Neuronal stem cell (in vitro differentiated cells): ENCODE measurements around the gene PAXX.

Experiments
- DNase-seq: peaks from one replicate; pipeline ENCODE4 v3.0.0-alpha.2; 2013; ENCODE audit warnings: low spot score
- H2AFZ ChIP-seq: one replicate; pipeline ENCODE4 v1.6.1; 2013; ENCODE audit warnings: mild to moderate bottlenecking, low read length, inconsistent platforms
- H2AK5ac ChIP-seq: 2 replicates; pipeline ENCODE4 v1.6.1; 2013; ENCODE audit warnings: low read depth, mild to moderate bottlenecking, inconsistent platforms, low read length, moderate library complexity, mixed read lengths
- H2BK120ac ChIP-seq: 2 replicates; pipeline ENCODE4 v1.6.1; 2013; ENCODE audit warnings: low read depth, mild to moderate bottlenecking, inconsistent platforms, low read length, moderate library complexity, mixed read lengths
- H2BK12ac ChIP-seq: one replicate; pipeline ENCODE4 v1.6.1; 2013; ENCODE audit warnings: low read length, inconsistent platforms
- H2BK15ac ChIP-seq: 2 replicates; pipeline ENCODE4 v1.6.1; 2013; ENCODE audit warnings: mild to moderate bottlenecking, low read length, inconsistent platforms, mixed read lengths
- H2BK5ac ChIP-seq: one replicate; pipeline ENCODE4 v1.6.1; 2013; ENCODE audit warnings: inconsistent platforms, mild to moderate bottlenecking, low read length, moderate library complexity
- H3K14ac ChIP-seq: one replicate; pipeline ENCODE4 v1.6.1; 2013; ENCODE audit warnings: low read length, inconsistent platforms
- H3K18ac ChIP-seq: 2 replicates; pipeline ENCODE4 v1.6.1; 2013; ENCODE audit warnings: low read length, inconsistent platforms
- H3K23ac ChIP-seq: 2 replicates; pipeline ENCODE4 v1.6.1; 2013; ENCODE audit warnings: low read depth, mild to moderate bottlenecking, mixed read lengths, low read length, inconsistent platforms; ENCODE audit not compliant: poor library complexity
- H3K27ac ChIP-seq: replicated peaks from 3 replicates; pipeline ENCODE4 v1.5.1; 2013; ENCODE audit warnings: low read length, inconsistent platforms
- H3K27me3 ChIP-seq, 3 experiments: 2 replicates each; pipeline ENCODE4 v1.6.1; 2013; ENCODE audit warnings: low read length in 3 of 3, mild to moderate bottlenecking in 2 of 3, inconsistent platforms in 1 of 3, low read depth in 1 of 3, mixed read lengths in 1 of 3, moderate library complexity in 1 of 3; ENCODE audit not compliant: control insufficient read depth in 3 of 3, insufficient read depth in 3 of 3
- H3K36me3 ChIP-seq, 2 donors: replicated peaks in 1 of 2; 2 replicates each; pipeline ENCODE4 v1.6.1; 2013; ENCODE audit warnings: low read length in 2 of 2; ENCODE audit not compliant: control insufficient read depth in 2 of 2, insufficient read depth in 2 of 2
- H3K4ac ChIP-seq: 2 replicates; pipeline ENCODE4 v1.6.1; 2013; ENCODE audit warnings: inconsistent platforms, mild to moderate bottlenecking, low read length, moderate library complexity
- H3K4me1 ChIP-seq, 2 donors: 1 replicate in 1 of 2; 2 replicates in 1 of 2; pipeline ENCODE4 v1.6.1; 2013; ENCODE audit warnings: low read length in 2 of 2, low read depth in 1 of 2; ENCODE audit not compliant: control insufficient read depth in 2 of 2, insufficient read depth in 1 of 2
- H3K4me2 ChIP-seq: one replicate; pipeline ENCODE4 v1.6.1; 2013; ENCODE audit warnings: mild to moderate bottlenecking, low read length, inconsistent platforms; ENCODE audit not compliant: insufficient read depth, poor library complexity, severe bottlenecking
- H3K4me3 ChIP-seq, 2 donors: 2 replicates each; pipeline ENCODE4 v1.5.1; 2013; ENCODE audit warnings: low read length in 2 of 2, mild to moderate bottlenecking in 2 of 2, inconsistent platforms in 1 of 2, moderate library complexity in 1 of 2
- H3K79me1 ChIP-seq: one replicate; pipeline ENCODE4 v1.6.1; 2013; ENCODE audit warnings: low read depth, mild to moderate bottlenecking, inconsistent platforms, low read length, moderate library complexity
- H3K9ac ChIP-seq: one replicate; pipeline ENCODE4 v1.6.1; 2013; ENCODE audit warnings: mild to moderate bottlenecking, low read depth, low read length, inconsistent platforms; ENCODE audit not compliant: poor library complexity
- H3K9me3 ChIP-seq, 2 donors: replicated peaks in 1 of 2; 2 replicates each; pipeline versions ENCODE3 to v1.6.1; 2013; ENCODE audit warnings: low read length in 2 of 2, mild to moderate bottlenecking in 2 of 2, inconsistent platforms in 1 of 2, low read depth in 1 of 2, mixed read lengths in 1 of 2, moderate library complexity in 1 of 2; ENCODE audit not compliant: control insufficient read depth in 2 of 2, insufficient read depth in 1 of 2
- H4K8ac ChIP-seq: one replicate; pipeline ENCODE4 v1.6.1; 2013; ENCODE audit warnings: low read depth, mild to moderate bottlenecking, inconsistent platforms, low read length, moderate library complexity
- H4K91ac ChIP-seq: one replicate; pipeline ENCODE4 v1.6.1; 2013; ENCODE audit warnings: low read length, low read depth, mild to moderate bottlenecking, inconsistent platforms; ENCODE audit not compliant: poor library complexity
- WGBS, 2 donors: extraction: QIAGEN DNeasy Blood & Tissue Kit; methylation state at CpG; one replicate each; pipeline ENCODE4 v1.1.7; 2013; ENCODE audit warnings: missing lambda C conversion rate in 2 of 2, mixed read lengths in 1 of 2; ENCODE audit not compliant: insufficient read length in 2 of 2, insufficient replicate concordance in 1 of 2; ENCODE audit errors: extremely low coverage in 2 of 2; 5-methylcytosine and 5-hydroxymethylcytosine counted together

The PAXX gene

DNA sequence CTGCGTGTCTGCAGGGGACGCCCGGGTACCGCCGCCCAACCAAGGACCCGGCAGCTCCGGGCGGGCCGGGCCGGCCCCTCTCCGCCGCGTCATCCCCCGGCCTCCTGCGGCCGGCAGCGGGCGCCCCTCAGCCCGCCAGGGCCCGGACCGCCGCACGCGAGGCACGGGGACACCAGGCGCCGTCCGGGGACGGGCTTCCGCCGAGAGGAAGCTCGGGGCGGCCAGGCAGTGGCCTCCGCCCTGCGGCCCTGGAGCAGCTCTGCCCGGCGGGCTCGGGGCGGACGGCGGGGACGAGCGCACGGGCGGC, 48.1 kb upstream of the PAXX start:
- no peak for DNase-seq
- peaks cover 34 to 43% of the 10 kb centered on the region in 2 donors for H3K36me3 ChIP-seq
- peak overlapping the region; percentile 72 for H3K27ac ChIP-seq
- H2AFZ ChIP-seq: peak overlapping the region; percentile 84
- no peak overlapping the region for H3K4ac ChIP-seq
- H2BK12ac ChIP-seq: no peak overlapping the region
- peak overlapping the region; percentile 97 for H3K9ac ChIP-seq
- H3K23ac ChIP-seq: peak overlapping the region; percentile 97
- peaks cover 9% of the 10 kb centered on the region in 2 donors for H3K4me1 ChIP-seq
- peak overlapping the region; percentile 82 for H3K14ac ChIP-seq
- no peak overlapping the region for H2BK15ac ChIP-seq
- peak overlapping the region; percentile 92 to 96 for H3K4me3 ChIP-seq
- peak overlapping the region; percentile 97 for H3K18ac ChIP-seq
- peak overlapping the region; percentile 91 for H3K4me2 ChIP-seq
- H2BK120ac ChIP-seq: no peak overlapping the region
- H4K91ac ChIP-seq: no peak overlapping the region
- peak overlapping the region; percentile 84 for H2AK5ac ChIP-seq
- peaks cover 20% of the 10 kb centered on the region for H3K79me1 ChIP-seq
- H4K8ac ChIP-seq: peak overlapping the region; percentile 17
- H3K27me3 ChIP-seq: no peaks in the 10 kb centered on the region
- peaks cover 0 to 2% of the 10 kb centered on the region in 2 donors for H3K9me3 ChIP-seq
- no CpG with 5 or more reads among the region's 45 CpGs for WGBS, 2 donors
- peak overlapping the region; percentile 87 for H2BK5ac ChIP-seq

DNA sequence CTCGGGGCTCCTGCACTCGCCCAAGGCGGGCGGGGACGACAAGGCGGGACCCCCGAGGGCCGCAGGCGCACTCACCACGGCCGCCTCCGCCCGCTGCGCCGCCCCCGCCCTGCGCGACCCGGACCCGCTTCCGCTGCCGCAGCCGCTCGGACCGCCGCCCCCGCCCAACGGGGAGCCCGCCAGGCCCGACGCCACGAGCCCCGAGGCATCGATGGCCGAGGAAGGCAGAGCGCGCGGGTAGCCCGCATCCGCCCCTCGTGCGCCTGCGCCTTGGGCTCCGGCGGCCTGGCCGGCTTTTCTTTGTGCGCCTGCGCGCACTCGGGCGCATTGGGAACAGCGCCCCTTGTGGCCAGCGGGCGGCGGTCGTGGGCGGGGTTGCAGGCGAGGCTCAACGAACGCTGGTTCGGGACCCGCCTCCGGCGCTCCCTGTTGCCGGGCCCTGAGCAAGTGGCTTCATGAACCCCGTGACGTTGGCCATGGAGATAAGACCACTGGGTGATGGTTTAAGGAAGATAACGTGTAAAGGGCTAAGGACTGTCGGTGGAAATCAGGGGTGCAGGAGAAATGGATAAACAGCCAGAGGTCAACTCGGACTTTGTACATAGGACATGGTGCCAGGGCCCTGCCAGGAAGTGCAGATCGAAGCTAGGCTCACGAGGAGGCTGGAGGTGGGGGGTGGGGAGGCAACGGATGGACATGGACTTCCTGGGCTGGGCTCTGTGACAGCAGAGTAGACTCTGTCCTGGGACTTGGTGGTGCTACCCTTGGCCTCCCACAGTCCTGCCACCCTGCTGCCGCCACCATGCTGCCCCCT, 47.5 kb upstream of the PAXX start, which contains the start of the genes C8G and FBXW5:
Gene C8G, plus strand, starts transcription at position 725 of the 814 bp plus-strand sequence. Its CDS starts 78 bp downstream, at position 803.
Gene FBXW5, minus strand, starts transcription at position 220 of the 814 bp plus-strand sequence. CDS start 655 bp downstream, outside the sequence.
- DNase-seq: peak; percentile 94
- Histone ChIP-seq H3K27me3 (no peaks in the 10 kb centered on the region), H3K4me2 (peak within 1 kb of the TSS; percentile 91), H4K8ac (peak within 1 kb of the TSS; percentile 52), H3K4ac (peak within 1 kb of the TSS; percentile 38), H3K4me3 (peak within 1 kb of the TSS; percentile 92 to 96), H3K79me1 (peaks cover 19% of the 10 kb centered on the region), H3K14ac (peak within 1 kb of the TSS; percentile 84), H3K27ac (peak within 1 kb of the TSS; percentile 72), H3K9me3 (peaks cover 0 to 2% of the 10 kb centered on the region in 2 donors), H3K36me3 (peaks cover 31 to 37% of the 10 kb centered on the region in 2 donors), H2BK15ac (peak within 1 kb of the TSS; percentile 93), H2AK5ac (peak within 1 kb of the TSS; percentile 84), H2BK5ac (peak within 1 kb of the TSS; percentile 87), H2BK120ac (peak within 1 kb of the TSS; percentile 4), H3K23ac (peak within 1 kb of the TSS; percentile 97), H3K18ac (peak within 1 kb of the TSS; percentile 97), H3K9ac (peak within 1 kb of the TSS; percentile 97), H2BK12ac (peak within 1 kb of the TSS; percentile 95), H2AFZ (peak within 1 kb of the TSS; percentile 84), H3K4me1 (peaks cover 10% of the 10 kb centered on the region in 2 donors), H4K91ac (no peak within 1 kb of the TSS)
- no CpG with 5 or more reads among the region's 74 CpGs for WGBS, 2 donors

DNA sequence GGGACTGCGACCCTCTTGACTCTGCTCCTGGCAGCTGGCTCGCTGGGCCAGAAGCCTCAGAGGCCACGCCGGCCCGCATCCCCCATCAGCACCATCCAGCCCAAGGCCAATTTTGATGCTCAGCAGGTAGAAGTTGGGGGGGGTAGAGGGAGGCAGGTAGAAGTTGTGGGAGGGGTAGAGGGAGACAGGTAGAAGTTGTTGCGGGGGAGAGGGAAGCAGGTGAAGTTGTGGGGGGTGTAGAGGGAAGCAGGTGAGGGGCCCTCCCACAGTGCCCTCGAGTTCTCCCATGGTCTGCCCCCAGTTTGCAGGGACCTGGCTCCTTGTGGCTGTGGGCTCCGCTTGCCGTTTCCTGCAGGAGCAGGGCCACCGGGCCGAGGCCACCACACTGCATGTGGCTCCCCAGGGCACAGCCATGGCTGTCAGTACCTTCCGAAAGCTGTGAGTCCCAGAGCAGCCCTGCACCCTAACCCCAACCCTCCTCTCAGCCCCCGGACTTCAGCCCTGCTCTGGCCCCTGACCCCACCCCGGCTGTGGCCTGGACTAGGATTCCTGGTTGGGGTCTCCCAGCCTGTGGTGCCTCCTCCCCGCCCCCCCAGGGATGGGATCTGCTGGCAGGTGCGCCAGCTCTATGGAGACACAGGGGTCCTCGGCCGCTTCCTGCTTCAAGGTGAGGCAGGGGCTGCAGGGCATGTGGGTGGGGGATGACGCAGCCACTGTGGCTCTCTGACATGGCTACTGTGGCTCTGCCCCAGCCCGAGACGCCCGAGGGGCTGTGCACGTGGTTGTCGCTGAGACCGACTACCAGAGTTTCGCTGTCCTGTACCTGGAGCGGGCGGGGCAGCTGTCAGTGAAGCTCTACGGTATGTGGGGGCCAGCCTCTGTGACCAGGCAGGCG, 46.6 kb upstream of the PAXX start:
- no peaks in the 10 kb centered on the region for H3K27me3 ChIP-seq
- peak overlapping the region; percentile 59 for H3K14ac ChIP-seq
- no peak overlapping the region for H3K4me3 ChIP-seq
- H3K79me1 ChIP-seq: peaks cover 19% of the 10 kb centered on the region
- H3K9ac ChIP-seq: peak overlapping the region; percentile 21
- peak overlapping the region; percentile 4 for H2BK120ac ChIP-seq
- H2AK5ac ChIP-seq: peak overlapping the region; percentile 71
- no peak overlapping the region for H4K91ac ChIP-seq
- no peak for DNase-seq
- peak overlapping the region; percentile 95 for H2BK12ac ChIP-seq
- H3K36me3 ChIP-seq: peaks cover 25 to 28% of the 10 kb centered on the region in 2 donors
- peak overlapping the region; percentile 80 for H3K23ac ChIP-seq
- peaks cover 14 to 15% of the 10 kb centered on the region in 2 donors for H3K4me1 ChIP-seq
- H3K27ac ChIP-seq: no peak overlapping the region
- peak overlapping the region; percentile 66 for H2AFZ ChIP-seq
- H2BK5ac ChIP-seq: peak overlapping the region; percentile 60
- no peaks in the 10 kb centered on the region for H3K9me3 ChIP-seq
- peak overlapping the region; percentile 84 for H3K18ac ChIP-seq
- no peak overlapping the region for H3K4ac ChIP-seq
- H2BK15ac ChIP-seq: peak overlapping the region; percentile 93
- H4K8ac ChIP-seq: no peak overlapping the region
- WGBS, 2 donors: no CpG with 5 or more reads among the region's 30 CpGs
- H3K4me2 ChIP-seq: no peak overlapping the region
